ENCODE results near the gene NXT1.
"Not testable (repeated sequence)": the region's sequence is repeated elsewhere in the genome, so short reads cannot be mapped to it uniquely, and the experiment has no call there.

Gene NXT1

DNA sequence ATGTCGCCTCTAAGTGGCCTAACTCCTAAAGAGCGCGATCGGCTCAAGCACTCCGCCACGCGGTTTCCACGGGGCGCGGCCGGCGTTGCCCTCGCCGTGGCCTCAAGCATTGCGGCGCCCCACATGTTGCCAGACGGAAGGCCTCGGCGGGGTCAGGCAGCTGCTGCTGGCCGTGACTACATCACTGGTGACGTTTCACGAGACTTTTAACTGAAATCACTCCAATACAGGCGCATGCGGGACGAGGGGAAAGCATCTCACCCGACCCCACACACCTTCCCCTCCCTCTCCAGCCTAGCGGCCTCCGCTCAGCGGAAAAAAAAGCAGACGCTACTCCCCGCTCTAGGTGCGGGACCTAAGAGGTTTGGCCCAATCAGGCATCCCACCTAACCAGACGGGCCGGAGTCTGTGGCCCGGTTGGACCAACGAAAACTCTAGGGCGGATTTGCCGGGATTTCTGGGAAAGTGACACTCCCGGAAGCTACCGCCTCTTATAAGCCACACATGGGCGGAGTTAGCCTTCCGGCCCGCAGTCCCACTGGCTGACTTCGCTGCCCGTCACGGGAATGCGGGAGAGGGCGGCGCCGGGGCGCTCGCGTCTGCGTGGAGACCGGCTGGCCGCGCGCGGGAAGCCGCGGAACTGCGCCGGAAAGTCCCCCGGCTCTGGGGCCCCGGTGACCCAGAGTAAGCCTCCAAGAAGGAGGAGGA lies at the start of gene NXT1:
TSS of gene NXT1 (plus strand) at position 596 of the 708 bp plus-strand sequence. CDS start 3,251 bp downstream, outside the sequence.
- DNase-seq = peak; percentile 98

GRCh38 chr20:23301436-23302050 lies 49.0 kb upstream of the NXT1 start:
- no peak for DNase-seq

DNA sequence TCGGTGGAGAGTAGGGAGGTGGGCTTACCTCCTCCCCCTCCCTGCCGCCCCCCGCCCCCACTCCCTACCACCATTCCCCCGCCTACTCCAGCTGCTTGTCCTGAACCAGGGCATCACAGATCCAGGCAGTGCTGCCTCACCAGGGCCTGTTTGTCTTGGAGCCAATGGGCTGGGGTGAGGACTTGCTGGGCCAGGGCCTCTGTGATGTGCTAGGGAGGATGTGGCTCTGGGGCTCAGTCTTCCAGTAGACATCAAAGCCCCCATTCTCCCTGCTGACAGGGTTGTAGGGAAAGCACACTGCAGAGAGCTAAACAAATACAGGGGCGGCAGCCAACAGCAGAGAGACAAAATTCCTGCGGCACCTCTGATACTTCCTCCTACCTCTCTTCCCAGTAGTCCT lies 48.2 kb upstream of the NXT1 start:
- no peak for DNase-seq

- no peak for DNase-seq
These were observed 47.8 kb upstream of the NXT1 start for GRCh38 chr20:23302801-23303200.

- no peak for DNase-seq
These were observed 47.1 kb upstream of the NXT1 start for GRCh38 chr20:23303325-23304102.

- DNase-seq = no peak
These were observed 46.0 kb upstream of the NXT1 start for GRCh38 chr20:23304616-23305015.

DNA sequence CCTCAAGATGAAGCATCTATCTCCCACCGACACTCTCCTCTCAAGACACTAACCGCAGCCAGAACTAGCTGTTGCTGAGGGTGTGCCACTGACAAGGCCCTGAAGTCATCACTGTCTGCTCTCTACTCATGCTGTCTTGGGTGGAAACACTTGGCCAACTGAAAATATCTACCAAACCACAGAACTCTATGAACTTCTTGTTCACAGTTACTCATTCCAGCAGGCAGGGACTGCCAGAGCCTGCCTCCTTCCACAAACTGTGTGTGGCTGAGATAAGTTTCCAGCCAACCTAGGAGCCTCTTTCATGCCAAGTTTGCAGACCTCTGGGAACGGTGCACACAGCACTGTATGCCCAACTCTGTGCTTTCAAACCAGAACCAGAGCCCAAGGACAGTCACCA lies 45.5 kb upstream of the NXT1 start:
- DNase-seq = no peak

DNA sequence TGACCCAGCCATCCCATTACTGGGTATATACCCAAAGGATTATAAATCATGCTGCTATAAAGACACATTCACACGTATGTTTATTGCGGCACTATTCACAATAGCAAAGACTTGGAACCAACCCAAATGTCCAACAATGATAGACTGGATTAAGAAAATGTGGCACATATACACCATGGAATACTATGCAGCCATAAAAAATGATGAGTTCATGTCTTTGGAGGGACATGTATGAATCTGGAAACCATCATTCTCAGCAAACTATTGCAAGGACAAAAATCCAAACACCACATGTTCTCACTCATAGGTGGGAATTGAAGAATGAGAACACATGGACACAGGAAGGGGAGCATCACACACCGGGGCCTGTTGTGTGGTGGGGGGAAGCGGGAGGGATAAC lies 43.2 kb upstream of the NXT1 start:
- not testable (repeated sequence) for DNase-seq

- no peak for DNase-seq
These were observed 42.6 kb upstream of the NXT1 start for GRCh38 chr20:23308024-23308423.

GRCh38 chr20:23308908-23309307 lies 41.7 kb upstream of the NXT1 start:
- DNase-seq = no peak

DNA sequence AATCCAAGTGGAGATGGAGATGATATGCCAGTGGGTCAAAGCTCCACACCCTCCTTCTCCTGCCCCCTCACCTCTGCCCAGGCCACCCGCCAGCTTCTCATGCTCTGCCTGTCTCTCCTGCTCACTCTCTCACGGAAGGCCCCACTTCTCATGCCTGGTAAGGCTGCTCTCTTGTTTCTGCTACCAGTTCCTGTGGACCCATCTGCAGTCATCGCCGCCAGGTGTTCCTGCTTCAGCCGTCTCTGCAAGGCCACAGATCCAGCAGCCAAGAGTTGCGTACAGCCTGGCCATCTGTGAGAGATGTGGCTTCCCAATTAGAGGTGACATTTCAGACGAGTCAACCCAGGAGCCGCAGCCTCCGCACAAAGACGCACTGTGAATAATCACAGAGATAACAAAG lies 40.8 kb upstream of the NXT1 start:
- DNase-seq = no peak

GRCh38 chr20:23311947-23312506 lies 38.6 kb upstream of the NXT1 start:
- no peak for DNase-seq

DNA sequence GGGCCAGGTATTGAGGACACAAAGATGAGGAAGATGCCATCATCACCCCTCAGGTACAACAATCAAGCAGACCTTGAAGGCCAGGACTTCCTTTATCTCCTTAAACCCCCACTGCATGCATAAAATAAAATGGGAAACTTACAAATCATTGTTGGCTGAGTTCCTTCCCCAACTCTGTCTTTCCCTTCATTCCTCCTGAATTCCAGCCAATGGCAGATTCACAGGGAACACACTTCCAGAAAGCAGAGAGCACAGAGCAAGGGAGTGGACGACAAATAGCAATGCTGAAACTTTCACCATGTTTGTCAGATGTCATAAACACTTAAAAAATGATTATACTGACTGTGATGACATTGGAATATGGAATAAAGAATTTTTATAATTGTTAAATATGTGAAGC lies 37.3 kb upstream of the NXT1 start:
- DNase-seq = no peak

DNA sequence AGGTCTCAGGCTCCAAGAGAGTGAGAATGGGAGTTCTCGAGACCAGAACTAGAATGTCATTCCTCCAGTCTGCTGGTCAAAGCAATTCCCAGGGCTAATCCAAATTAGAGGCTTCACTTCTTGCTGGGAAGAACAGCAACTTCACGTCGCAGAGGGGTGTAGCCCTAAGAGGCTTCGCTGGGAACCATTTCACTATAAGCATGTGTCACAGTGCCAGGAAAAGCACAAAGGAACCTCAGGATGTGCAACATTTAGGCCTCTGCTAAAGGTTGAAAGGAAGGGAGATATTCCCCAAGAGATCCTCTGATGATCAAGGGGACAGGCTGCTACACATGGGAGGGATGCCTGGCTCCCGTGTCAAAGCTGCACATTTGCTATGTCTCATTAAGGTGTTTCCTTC lies 35.9 kb upstream of the NXT1 start:
- DNase-seq = no peak

GRCh38 chr20:23315099-23315498 lies 35.5 kb upstream of the NXT1 start:
- no peak for DNase-seq

DNA sequence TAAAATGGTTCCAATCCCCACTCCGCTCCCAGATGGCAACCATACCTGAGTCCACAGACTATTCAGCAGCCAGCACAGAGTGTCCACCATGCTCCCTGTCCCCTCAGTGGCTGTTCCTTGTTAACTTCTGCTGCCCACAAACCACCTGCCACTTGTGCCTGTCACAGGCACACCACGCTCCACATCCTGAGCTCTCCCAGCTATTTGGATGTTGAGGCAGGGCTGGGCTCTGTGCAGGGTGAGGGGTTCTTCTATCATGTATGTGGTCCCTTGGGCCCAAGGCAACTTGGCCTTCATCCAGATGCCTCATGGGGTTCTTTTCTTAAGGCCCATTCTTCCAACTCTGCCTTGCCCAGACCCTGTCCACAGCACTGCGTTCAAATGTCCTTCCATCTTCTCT lies 34.0 kb upstream of the NXT1 start:
- DNase-seq = no peak

GRCh38 chr20:23317081-23317480 lies 33.5 kb upstream of the NXT1 start:
- no peak for DNase-seq

- DNase-seq = no peak
These were observed 32.2 kb upstream of the NXT1 start for GRCh38 chr20:23318347-23318746.

- no peak for DNase-seq
These were observed 30.3 kb upstream of the NXT1 start for GRCh38 chr20:23320317-23320716.

GRCh38 chr20:23325107-23325506 lies 25.5 kb upstream of the NXT1 start:
- DNase-seq = no peak

DNA sequence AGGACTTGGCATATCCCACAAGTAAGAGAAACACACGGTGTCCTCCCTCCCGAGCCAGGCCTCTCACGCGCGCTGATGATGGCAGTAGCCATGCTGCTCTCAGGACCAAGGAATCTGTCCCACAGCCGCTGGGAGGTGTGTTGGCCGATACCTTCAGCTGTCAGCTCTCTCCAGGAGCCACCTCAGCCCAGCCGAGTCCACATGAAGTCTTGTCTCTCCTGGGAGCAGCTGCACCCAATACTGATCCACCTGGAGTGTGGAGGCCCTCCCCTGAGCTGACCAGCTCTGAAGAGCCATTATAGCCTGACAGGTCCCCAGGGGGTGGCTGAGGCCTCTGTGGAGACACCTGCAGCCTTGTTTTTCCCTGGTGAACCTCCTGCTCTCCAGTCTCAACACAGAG lies 23.8 kb upstream of the NXT1 start:
- no peak for DNase-seq

DNA sequence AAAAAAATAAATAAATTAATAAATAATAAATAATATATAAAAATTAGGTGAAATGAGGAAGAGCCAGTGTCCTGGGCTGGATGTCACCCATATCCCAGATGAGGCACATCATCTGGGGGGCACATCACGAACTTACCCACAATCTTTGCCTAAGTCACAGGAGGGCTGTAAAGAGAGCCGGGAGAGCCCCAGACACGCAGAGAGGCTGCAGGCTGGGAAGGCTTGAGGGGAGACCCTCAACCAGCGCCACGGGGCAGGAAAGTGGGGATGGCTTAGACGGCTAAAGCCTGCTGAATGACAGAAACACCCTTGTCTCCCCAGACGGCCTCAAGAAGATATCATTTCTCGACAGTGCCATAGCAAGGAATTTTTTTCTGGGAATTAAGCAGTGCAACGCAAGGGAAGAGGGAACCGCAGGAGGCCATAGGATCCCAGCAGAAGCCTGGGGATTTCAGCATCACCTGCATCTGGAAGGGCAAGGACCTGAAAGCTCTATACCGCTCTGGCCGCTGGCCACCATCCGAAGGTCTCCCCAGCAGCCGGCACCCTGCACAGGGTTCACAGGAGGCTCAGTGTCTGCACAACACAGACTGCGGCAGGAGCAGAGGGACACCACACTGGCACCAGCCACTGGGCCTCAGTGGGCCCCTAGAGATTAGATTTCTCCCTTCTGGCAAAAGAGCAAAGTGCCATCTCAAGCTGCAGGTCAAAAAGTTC lies 22.8 kb upstream of the NXT1 start:
- no peak for DNase-seq
